ENCODE data around the gene TIMM10B.
"Not testable (repeated sequence)": the region's sequence is repeated elsewhere in the genome, so short reads cannot be mapped to it uniquely, and the experiment has no call there.

- not testable (repeated sequence) for TF ChIP-seq CTCF (IDR thresholded peaks at IDR 0.05); POLR2AphosphoS5 (IDR thresholded peaks at IDR 0.05; ENCODE audit: low read depth, low read length); REST (IDR thresholded peaks at IDR 0.05; ENCODE audit: insufficient read depth in 1 of 2, low read depth in 2 of 2, low read length in 1 of 2); SIN3A (IDR thresholded peaks at IDR 0.05; ENCODE audit: borderline replicate concordance, insufficient read depth, low read depth, low read length)
Observed at GRCh38 chr11:6521946-6522345, 40.6 kb downstream of the TIMM10B start.
